B cell (primary cell): ENCODE results near the gene PDIA2.

Source experiments
- EZH2 ChIP-seq: IDR thresholded peaks from 2 replicates; pipeline ENCODE4 v1.6.1; 2012; ENCODE audit warnings: borderline replicate concordance, low read depth, mild to moderate bottlenecking, moderate library complexity, low read length; ENCODE audit not compliant: insufficient read depth, poor library complexity, severe bottlenecking
- TF ChIP-seq, protein P1 (sequence below): fragments of 200-600 bp; IDR thresholded peaks from one replicate; pipeline ENCODE4 v1.8.0; 2022; ENCODE audit warnings: antibody characterized with exemption, mild to moderate bottlenecking

DNA sequence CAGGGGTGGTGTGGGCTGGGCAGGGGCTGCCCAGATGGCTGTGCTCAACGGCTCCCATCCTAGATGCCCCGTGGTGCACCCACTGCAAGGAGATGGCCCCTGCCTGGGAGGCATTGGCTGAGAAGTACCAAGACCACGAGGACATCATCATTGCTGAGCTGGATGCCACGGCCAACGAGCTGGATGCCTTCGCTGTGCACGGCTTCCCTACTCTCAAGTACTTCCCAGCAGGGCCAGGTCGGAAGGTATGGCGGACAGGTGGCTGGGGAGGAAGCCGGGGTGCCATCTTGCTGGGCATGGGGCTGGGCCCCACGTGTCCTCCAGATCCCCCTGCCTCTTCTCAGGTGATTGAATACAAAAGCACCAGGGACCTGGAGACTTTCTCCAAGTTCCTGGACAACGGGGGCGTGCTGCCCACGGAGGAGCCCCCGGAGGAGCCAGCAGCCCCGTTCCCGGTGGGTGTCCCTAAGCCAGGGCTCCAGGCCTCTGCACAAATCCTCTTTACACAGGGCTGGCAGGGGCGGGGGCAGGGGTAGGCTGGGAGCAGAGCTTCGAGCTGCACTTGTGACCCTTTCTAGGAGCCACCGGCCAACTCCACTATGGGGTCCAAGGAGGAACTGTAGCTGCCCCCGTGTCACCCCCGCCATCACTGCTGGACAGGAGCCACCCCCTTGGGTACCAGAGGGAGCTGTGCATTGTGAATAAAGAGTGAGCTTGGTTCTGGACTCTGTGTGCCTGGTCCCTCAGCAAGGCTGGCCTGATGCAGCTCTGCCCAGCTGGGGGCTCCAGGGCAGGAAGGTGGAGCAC, 3.7 kb downstream of the PDIA2 start:
- TF ChIP-seq, protein P1, sequence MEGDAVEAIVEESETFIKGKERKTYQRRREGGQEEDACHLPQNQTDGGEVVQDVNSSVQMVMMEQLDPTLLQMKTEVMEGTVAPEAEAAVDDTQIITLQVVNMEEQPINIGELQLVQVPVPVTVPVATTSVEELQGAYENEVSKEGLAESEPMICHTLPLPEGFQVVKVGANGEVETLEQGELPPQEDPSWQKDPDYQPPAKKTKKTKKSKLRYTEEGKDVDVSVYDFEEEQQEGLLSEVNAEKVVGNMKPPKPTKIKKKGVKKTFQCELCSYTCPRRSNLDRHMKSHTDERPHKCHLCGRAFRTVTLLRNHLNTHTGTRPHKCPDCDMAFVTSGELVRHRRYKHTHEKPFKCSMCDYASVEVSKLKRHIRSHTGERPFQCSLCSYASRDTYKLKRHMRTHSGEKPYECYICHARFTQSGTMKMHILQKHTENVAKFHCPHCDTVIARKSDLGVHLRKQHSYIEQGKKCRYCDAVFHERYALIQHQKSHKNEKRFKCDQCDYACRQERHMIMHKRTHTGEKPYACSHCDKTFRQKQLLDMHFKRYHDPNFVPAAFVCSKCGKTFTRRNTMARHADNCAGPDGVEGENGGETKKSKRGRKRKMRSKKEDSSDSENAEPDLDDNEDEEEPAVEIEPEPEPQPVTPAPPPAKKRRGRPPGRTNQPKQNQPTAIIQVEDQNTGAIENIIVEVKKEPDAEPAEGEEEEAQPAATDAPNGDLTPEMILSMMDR = no peak
- no peak for TF ChIP-seq EZH2
